ENCODE results near the gene KANK3. TPM values are rescaled to one million over a fixed set of nuclear protein-coding genes. Genes with fewer than 3 reads are reported as not detected.

The KANK3 gene
- total and polyA plus RNA-seq, 2 of the 8 experiments (the other 6 are each of a cell fraction or from before 2014, with no cell fraction given) = 2.5 to 4.2 TPM

DNA sequence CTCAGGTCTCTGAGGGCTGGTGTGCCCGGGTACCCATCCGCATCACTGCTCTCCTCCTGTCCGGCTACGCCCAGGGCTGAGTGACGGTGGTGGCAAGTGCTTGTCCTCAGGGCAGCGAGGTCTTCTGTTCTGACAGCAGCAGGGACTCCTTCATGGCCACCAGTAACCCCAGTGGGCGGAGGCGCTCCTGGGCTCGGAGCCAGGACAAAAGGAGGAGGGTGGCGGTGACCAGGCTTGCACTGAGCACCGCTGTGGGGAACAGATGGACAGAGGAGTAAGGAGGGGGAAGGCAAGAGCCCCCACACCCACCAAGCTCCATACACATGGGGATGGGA lies 40.7 kb downstream of the KANK3 start:
- no peak overlapping the region for H3K9ac ChIP-seq (replicated peaks in 1 of 4; ENCODE audit: extremely low read depth in 1 of 4, low read depth in 3 of 4, low read length in 3 of 4)
- H2AK5ac ChIP-seq (ENCODE audit: low read depth, low read length) = no peak overlapping the region
- peaks cover 4 to 12% (median 6%) of the 10 kb centered on the region in 4 experiments; a peak in 5 of 8 replicates for H3K36me3 ChIP-seq (ENCODE audit: control insufficient read depth in 2 of 4, insufficient read depth in 4 of 4, low read length in 3 of 4)
- no peak overlapping the region for H2BK20ac ChIP-seq (ENCODE audit: low read length)
- no peak overlapping the region for H3K56ac ChIP-seq (replicated peaks; ENCODE audit: insufficient read length, low read depth, low read length)
- no peak overlapping the region for H2BK5ac ChIP-seq (ENCODE audit: low read depth, low read length)
- H3K18ac ChIP-seq (ENCODE audit: extremely low read depth, low read length) = no peak overlapping the region
- no peak overlapping the region for H2BK120ac ChIP-seq (replicated peaks; ENCODE audit: low read depth, low read length)
- WGBS, 2 experiments (ENCODE audit: extremely low coverage in 1 of 2, insufficient coverage in 1 of 2, insufficient read length in 1 of 2, insufficient replicate concordance in 2 of 2, low coverage in 1 of 2, low lambda C conversion rate in 2 of 2, missing lambda C conversion rate in 1 of 2) = 94% methylated on average over 10 of the region's 11 CpGs; no CpG with 5 or more reads in 1 of the 2 experiments
- no peak overlapping the region for H3K4me3 ChIP-seq (ENCODE audit: extremely low read depth in 1 of 4, insufficient read depth in 2 of 4, low read depth in 3 of 4, low read length in 4 of 4)
- H4K8ac ChIP-seq (ENCODE audit: extremely low read depth, insufficient read depth, low read length) = no peak overlapping the region
- no peak overlapping the region for H3K4ac ChIP-seq (replicated peaks; ENCODE audit: insufficient read length, low read depth, low read length)
- no peak for FAIRE-seq
- H3K23me2 ChIP-seq (ENCODE audit: low read depth, low read length) = peaks cover 1% of the 10 kb centered on the region
- no peak overlapping the region for H3K4me2 ChIP-seq (ENCODE audit: insufficient read depth in 1 of 2, low read depth in 2 of 2, low read length in 2 of 2)
- no peak overlapping the region for H2BK12ac ChIP-seq (ENCODE audit: low read depth, low read length)
- peaks cover 0 to 10% (median 5%) of the 10 kb centered on the region in 4 experiments; a peak in 5 of 7 replicates for H3K4me1 ChIP-seq (replicated peaks in 1 of 4; ENCODE audit: control insufficient read depth in 3 of 4, insufficient read depth in 4 of 4, low read length in 3 of 4)
- H3K27ac ChIP-seq (ENCODE audit: low read depth, low read length) = no peak overlapping the region
- H4K20me1 ChIP-seq (replicated peaks in 1 of 2; ENCODE audit: control insufficient read depth in 1 of 2, insufficient read depth in 2 of 2, low read length in 2 of 2) = peaks cover 0 to 4% of the 10 kb centered on the region in 2 experiments
- H3K9me3 ChIP-seq (ENCODE audit: insufficient read depth in 2 of 2, low read depth in 1 of 2, low read length in 1 of 2) = no peaks in the 10 kb centered on the region
- ChIA-PET CTCF (ENCODE audit: partially characterized antibody) (interaction anchor here (0.5 to 1.3 kb wide), 3 partner anchors 15 to 1801 kb away, joined by 3 to 4 read pairs (median 3); no protein-coding TSS in a partner anchor), POLR2A (ENCODE audit: partially characterized antibody) (interaction anchor here (0.6 to 25.3 kb wide), 4 partner anchors 10 to 88 kb away, joined by 4 to 583 read pairs (median 4); partner anchors contain the start of genes NDUFA7, RAB11B and RPS28)
- H4K5ac ChIP-seq (ENCODE audit: insufficient read length, low read depth, low read length) = no peak overlapping the region
- no peak overlapping the region for H3K23ac ChIP-seq (ENCODE audit: insufficient read length)
- no peaks in the 10 kb centered on the region for H3K27me3 ChIP-seq (replicated peaks in 1 of 4; ENCODE audit: control insufficient read depth in 3 of 4, extremely low read depth in 1 of 4, insufficient read depth in 3 of 4, low read length in 3 of 4)
- peaks cover 0 to 2% of the 10 kb centered on the region in 2 experiments; a peak in 2 of 4 replicates for H3K79me2 ChIP-seq (ENCODE audit: control insufficient read depth in 1 of 2, insufficient read depth in 2 of 2, low read length in 2 of 2)
- TF ChIP-seq HDAC2 (IDR thresholded peaks at IDR 0.05; ENCODE audit: borderline replicate concordance in 1 of 2, low read depth in 2 of 2, low read length in 2 of 2) = no peak
- no peak for TF ChIP-seq TEAD4 (IDR thresholded peaks at IDR 0.05; ENCODE audit: low read depth, low read length)
- TF ChIP-seq NANOG (IDR thresholded peaks at IDR 0.05; ENCODE audit: insufficient read depth, low read depth, low read length, poor library complexity, severe bottlenecking) = no peak
- TF ChIP-seq JUN (IDR thresholded peaks at IDR 0.05; ENCODE audit: low read depth, low read length) = no peak
- no peak for TF ChIP-seq CTBP2 (IDR thresholded peaks at IDR 0.05; ENCODE audit: borderline replicate concordance, insufficient read depth, insufficient read length, low read length)
- TF ChIP-seq, protein P1, sequence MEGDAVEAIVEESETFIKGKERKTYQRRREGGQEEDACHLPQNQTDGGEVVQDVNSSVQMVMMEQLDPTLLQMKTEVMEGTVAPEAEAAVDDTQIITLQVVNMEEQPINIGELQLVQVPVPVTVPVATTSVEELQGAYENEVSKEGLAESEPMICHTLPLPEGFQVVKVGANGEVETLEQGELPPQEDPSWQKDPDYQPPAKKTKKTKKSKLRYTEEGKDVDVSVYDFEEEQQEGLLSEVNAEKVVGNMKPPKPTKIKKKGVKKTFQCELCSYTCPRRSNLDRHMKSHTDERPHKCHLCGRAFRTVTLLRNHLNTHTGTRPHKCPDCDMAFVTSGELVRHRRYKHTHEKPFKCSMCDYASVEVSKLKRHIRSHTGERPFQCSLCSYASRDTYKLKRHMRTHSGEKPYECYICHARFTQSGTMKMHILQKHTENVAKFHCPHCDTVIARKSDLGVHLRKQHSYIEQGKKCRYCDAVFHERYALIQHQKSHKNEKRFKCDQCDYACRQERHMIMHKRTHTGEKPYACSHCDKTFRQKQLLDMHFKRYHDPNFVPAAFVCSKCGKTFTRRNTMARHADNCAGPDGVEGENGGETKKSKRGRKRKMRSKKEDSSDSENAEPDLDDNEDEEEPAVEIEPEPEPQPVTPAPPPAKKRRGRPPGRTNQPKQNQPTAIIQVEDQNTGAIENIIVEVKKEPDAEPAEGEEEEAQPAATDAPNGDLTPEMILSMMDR (IDR thresholded peaks at IDR 0.05; ENCODE audit: control extremely low read depth in 1 of 3, insufficient read depth in 1 of 3, low read depth in 1 of 3, low read length in 3 of 3) = no peak
- no peak for TF ChIP-seq SAP30 (IDR thresholded peaks at IDR 0.05; ENCODE audit: insufficient read depth, insufficient replicate concordance, low read length)
- TF ChIP-seq JUND (IDR thresholded peaks at IDR 0.05; ENCODE audit: low read length) = no peak
- no peak for TF ChIP-seq RAD21 (IDR thresholded peaks at IDR 0.05 in 1 of 2, conservative IDR thresholded peaks at IDR 0.05 in 1 of 2; ENCODE audit: low read depth in 2 of 2, low read length in 2 of 2)
- H4K91ac ChIP-seq (replicated peaks; ENCODE audit: insufficient read length, low read length) = no peak overlapping the region
- H3K14ac ChIP-seq (ENCODE audit: insufficient read length) = no peak overlapping the region
- peaks cover 3% of the 10 kb centered on the region for H3K79me1 ChIP-seq (ENCODE audit: low read depth, low read length)
- DNase-seq (ENCODE audit: low read depth in 1 of 2, low spot score in 2 of 2) = no peak
- no peak overlapping the region for H2AFZ ChIP-seq (ENCODE audit: low read length)
- no peak overlapping the region for H2BK15ac ChIP-seq (ENCODE audit: low read length)
